Measurements from ENCODE around the gene RPL37.
A peak's percentile ranks its signal among the peaks of the same experiment; 100 is the strongest.
"Not testable (repeated sequence)": the region's sequence is repeated elsewhere in the genome, so short reads cannot be mapped to it uniquely, and the experiment has no call there.

The RPL37 gene

GRCh38 chr5:40833712-40834229, 1.3 kb downstream of the RPL37 start:
- DNase-seq = no peak

- no peak for DNase-seq
Observed at GRCh38 chr5:40832345-40832744, 2.7 kb downstream of the RPL37 start.

GRCh38 chr5:40831346-40832210, 3.4 kb downstream of the RPL37 start:
- no peak for DNase-seq

DNA sequence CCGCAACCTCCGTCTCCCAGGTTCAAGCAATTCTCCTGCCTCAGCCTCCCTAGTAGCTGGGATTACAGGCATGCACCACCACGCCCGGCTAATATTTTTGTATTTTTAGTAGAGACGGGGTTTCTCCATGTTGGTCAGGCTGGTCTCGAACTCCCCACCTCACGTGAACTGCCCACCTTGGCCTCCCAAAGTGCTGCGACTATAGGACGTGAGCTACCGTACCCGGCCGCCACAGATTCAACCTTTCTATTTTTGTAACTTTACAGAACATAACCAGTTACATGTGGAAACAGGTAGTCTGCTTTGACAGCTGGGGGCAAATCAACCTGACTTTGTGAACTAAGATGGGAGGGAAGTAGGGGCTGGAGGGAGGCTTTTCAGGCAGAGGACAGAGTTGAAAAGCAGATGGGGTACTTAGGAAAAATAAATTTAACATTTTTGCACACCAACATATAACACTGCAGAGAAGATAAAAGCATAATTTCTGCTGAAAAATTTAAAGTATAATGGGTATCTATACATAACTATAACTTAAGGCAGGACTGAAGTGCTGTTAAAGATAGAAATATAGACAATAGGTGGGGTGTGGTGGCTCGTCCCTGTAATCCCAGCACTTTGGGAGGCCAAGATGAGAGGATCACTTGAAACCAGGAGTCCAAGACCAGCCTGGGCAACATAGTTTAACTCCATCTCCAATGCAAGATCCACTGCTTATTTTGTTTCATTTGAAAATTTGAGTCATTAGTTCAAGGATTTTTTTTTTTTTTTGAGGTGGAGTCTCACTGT, 5.1 kb downstream of the RPL37 start:
- DNase-seq = no peak

- DNase-seq = no peak
Observed at GRCh38 chr5:40828690-40829661, 6.0 kb downstream of the RPL37 start.

GRCh38 chr5:40828021-40828631, 6.9 kb downstream of the RPL37 start:
- DNase-seq = no peak

DNA sequence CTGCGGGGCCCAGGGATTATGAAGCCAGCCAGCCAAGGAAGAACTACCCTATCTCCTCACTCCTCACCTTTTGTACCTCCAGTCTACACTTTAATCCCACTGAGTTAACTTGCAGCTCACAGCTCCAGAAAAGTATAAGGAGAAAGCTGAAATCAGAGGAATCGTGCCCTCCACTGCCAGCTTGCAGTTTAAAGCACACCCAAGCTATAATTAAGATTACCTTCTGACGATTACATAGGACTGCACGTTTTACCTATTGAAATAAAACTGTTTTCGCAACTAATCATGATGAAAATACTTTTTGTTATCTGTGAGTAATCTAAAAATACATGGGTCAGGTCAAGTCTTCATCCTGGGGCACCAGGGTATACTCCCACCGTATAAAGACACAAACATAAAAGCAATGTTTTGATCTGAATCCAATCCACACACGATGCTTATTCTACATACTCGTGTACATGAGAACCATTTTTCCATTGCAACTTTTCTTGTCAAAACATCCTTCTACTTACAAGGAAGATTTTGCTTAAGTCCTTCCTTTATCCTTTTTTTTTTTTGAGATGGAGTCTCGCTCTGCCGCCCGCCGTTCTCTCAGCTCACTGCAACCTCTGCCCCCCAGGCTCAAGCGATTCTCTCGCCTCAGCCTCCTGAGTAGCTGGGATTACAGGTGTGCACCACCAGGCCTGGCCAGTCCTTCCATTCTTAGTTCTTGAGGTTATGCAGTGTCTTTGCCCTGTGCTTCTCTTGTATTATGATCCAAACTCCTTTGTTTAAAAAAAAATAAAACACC, 7.6 kb downstream of the RPL37 start:
- DNase-seq = no peak

GRCh38 chr5:40826489-40827187, 8.4 kb downstream of the RPL37 start:
- DNase-seq = no peak

GRCh38 chr5:40825461-40826043, 9.5 kb downstream of the RPL37 start:
- not testable (repeated sequence) for DNase-seq

DNA sequence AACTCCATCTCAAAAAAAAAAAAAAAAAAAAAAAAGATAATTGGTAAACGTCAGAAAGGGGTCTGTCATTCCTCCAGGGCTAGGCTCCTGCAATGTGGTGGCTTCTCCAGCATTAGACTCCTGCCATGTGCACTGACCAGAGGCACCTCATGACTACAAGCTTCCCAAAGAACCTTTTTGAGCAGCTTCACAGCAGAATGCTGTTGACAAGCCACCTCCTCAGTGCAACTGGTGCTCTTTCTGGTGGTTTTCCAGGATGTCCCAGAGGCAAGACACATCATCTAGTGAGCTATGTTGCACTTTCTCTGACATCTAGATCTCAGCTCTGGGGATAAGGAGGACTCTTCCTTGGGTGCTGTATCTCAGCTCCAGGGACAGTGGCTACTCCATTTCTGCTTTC, 11.6 kb downstream of the RPL37 start:
- no peak for DNase-seq

- DNase-seq = no peak
Observed at GRCh38 chr5:40813698-40814281, 21.2 kb downstream of the RPL37 start.

GRCh38 chr5:40812125-40812524, 22.9 kb downstream of the RPL37 start:
- DNase-seq = no peak

DNA sequence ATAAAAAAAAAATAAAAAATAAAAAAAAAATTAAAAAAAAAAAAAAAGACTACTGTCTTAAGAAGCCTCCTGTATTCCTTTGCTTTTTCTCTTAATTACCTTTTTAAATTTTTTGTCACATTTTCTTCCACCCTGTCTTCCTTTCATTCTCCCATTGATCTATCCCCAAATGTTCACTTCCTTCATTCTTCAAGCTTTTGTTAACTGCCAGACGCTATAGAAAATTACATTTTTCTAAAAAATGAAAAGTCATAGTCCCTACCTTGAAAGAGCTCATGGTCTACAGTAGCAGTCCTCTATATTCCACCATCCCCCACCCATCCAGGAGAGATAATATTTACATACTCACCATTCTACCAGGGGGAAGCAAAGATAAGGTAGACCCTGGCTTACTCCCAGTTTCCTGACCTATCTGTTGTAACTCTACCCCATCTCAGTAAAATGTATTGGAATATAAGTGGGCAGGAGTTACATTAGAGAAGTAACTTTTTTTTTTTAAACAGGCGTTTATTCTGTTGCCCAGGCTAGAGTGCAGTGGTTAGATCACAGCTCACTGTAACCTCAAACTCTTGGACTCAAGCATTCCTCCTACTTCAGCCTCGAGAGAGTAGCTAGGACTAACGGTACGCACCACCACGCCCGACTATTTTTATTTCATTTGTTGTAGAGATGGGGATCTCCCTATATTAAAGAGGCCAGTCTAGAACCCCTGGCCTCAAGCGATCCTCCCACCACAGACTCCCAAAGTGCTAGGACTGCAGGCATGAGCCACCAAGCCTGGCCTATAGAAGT, 33.1 kb downstream of the RPL37 start:
- no peak for DNase-seq

- no peak for DNase-seq
Observed at GRCh38 chr5:40799258-40799657, 35.8 kb downstream of the RPL37 start.

DNA sequence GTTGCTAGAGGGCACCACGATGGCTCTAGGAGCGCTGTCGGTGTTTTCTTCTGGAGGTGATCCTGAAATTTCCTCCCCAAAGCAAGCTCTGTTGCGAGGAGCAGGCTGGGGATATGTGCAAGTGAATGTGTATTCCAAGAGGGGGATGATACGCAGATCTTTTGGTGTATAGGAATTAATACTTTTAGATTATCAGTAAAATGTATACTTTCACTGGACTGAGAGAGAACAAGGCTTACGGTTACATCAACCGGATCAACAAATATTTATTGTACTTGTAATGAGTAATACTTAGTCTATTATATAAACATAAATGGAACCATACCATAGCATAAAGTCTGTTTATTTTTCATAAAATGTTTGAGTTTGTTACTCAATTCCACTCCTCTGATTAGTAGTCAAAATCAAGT, 36.2 kb downstream of the RPL37 start:
- no peak for DNase-seq

- peak; percentile 76 for DNase-seq
Observed at GRCh38 chr5:40798012-40798800, 36.8 kb downstream of the RPL37 start, which contains the start of gene PRKAA1. PRKAA1 (minus strand) TSS chr5:40798374; CDS start chr5:40798189, 185 bp downstream.

GRCh38 chr5:40797273-40798011, 37.6 kb downstream of the RPL37 start:
- DNase-seq = peak; percentile 32
